Kidney epithelial cell (primary cell): ENCODE results near the gene DIAPH1. TPM values are rescaled to one million over a fixed set of nuclear protein-coding genes. Genes with fewer than 3 reads are reported as not detected.

Experiments used
- DNase-seq: peaks from one replicate; pipeline ENCODE4 v3.0.0-alpha.2; 2010; ENCODE audit warnings: low read depth
- H3K27me3 ChIP-seq: 2 replicates; pipeline ENCODE4 v1.6.0; 2011; ENCODE audit warnings: low read length; ENCODE audit not compliant: control insufficient read depth, insufficient read depth
- H3K36me3 ChIP-seq: 2 replicates; pipeline ENCODE4 v1.5.1; 2011; ENCODE audit warnings: low read length; ENCODE audit not compliant: control insufficient read depth, insufficient read depth
- H3K4me3 ChIP-seq: 2 replicates; pipeline ENCODE4 v1.5.1; 2011; ENCODE audit warnings: low read depth, mild to moderate bottlenecking, control low read depth, low read length
- CTCF ChIP-seq: IDR thresholded peaks from 2 replicates; pipeline ENCODE4 v1.5.1; 2011; ENCODE audit warnings: mild to moderate bottlenecking, moderate library complexity, low read length, control low read depth, inconsistent platforms; ENCODE audit not compliant: insufficient read depth, poor library complexity, severe bottlenecking
- total RNA-seq: library from RNA; depleted of rRNA; stranded (reverse); fragments of >200 nt; gene quantifications from 2 replicates; pipeline ENCODE4 v1.2.3, GENCODE V29; 2015

The DIAPH1 gene
- 99.7 and 103 TPM in 2 replicates for total RNA-seq

- peak; percentile 75 for DNase-seq
- Histone ChIP-seq H3K27me3 (no peaks in the 10 kb centered on the region), H3K4me3 (peak within 1 kb of the TSS; percentile 90), H3K36me3 (peaks cover 2% of the 10 kb centered on the region)
- peak; percentile 94 for TF ChIP-seq CTCF
Observed at GRCh38 chr5:141618804-141619554, at the start of gene DIAPH1. Gene DIAPH1 (minus strand): TSS chr5:141619000. CDS start chr5:141618914, 86 bp downstream.

GRCh38 chr5:141665995-141666940, 47.5 kb upstream of the DIAPH1 start:
- TF ChIP-seq CTCF = no peak
- Histone ChIP-seq H3K36me3 (no peaks in the 10 kb centered on the region), H3K27me3 (no peaks in the 10 kb centered on the region), H3K4me3 (no peak overlapping the region)
- no peak for DNase-seq

GRCh38 chr5:141664733-141665461, 46.1 kb upstream of the DIAPH1 start:
- peak; percentile 90 for TF ChIP-seq CTCF
- no peak overlapping the region for H3K4me3 ChIP-seq
- DNase-seq = no peak
- H3K27me3 ChIP-seq = no peaks in the 10 kb centered on the region
- no peaks in the 10 kb centered on the region for H3K36me3 ChIP-seq

GRCh38 chr5:141663506-141663905, 44.7 kb upstream of the DIAPH1 start:
- DNase-seq = no peak
- TF ChIP-seq CTCF = no peak

GRCh38 chr5:141662028-141662427, 43.2 kb upstream of the DIAPH1 start:
- no peak for TF ChIP-seq CTCF
- H3K36me3 ChIP-seq = no peaks in the 10 kb centered on the region
- DNase-seq = no peak
- no peak overlapping the region for H3K4me3 ChIP-seq
- H3K27me3 ChIP-seq = no peaks in the 10 kb centered on the region

More at GRCh38 chr5:141663506-141663905, 44.7 kb upstream of the DIAPH1 start:
- Histone ChIP-seq H3K36me3 (no peaks in the 10 kb centered on the region), H3K4me3 (no peak overlapping the region), H3K27me3 (no peaks in the 10 kb centered on the region)
